SK-N-SH (cell line): Measurements from ENCODE around the gene EIF5AL1. TPM values are rescaled to one million over a fixed set of nuclear protein-coding genes. Genes with fewer than 3 reads are reported as not detected.
"Not testable (repeated sequence)": the region's sequence is repeated elsewhere in the genome, so short reads cannot be mapped to it uniquely, and the experiment has no call there.

ENCODE experiments used
- CTCF ChIA-PET: fragments of 300-600, 350-600 bp; formaldehyde crosslinking; extraction: SDS; loops from one replicate; lab custom pipeline; 2021; lab: Yijun Ruan, JAX
- POLR2A ChIA-PET: fragments of 350-600 bp; sonication (Branson Sonifier 250); formaldehyde crosslinking; extraction: SDS; loops from one replicate; lab custom pipeline; 2020; ENCODE audit warnings: antibody characterized with exemption, inconsistent platforms; lab: Yijun Ruan, JAX
- DNase-seq: peaks from one replicate; pipeline ENCODE4 v3.0.0; 2012
- H2AFZ ChIP-seq: fragments of 200-600 bp; sonication (generic); 2 replicates; pipeline ENCODE4 v1.8.1; 2016; ENCODE audit warnings: antibody characterized with exemption, mild to moderate bottlenecking, low read depth
- H3F3A ChIP-seq: fragments of 200-600 bp; sonication (generic); replicated peaks from 2 replicates; pipeline ENCODE3; 2016; ENCODE audit warnings: antibody characterized with exemption, mild to moderate bottlenecking; ENCODE audit not compliant: insufficient read depth
- H3K27ac ChIP-seq, 2 experiments: fragments of 200-500 bp in 1 of 2; fragments of 200-600 bp in 1 of 2; sonication (Bioruptor generic) in 1 of 2; sonication (generic), shearing (Covaris generic) in 1 of 2; 2 replicates each; pipeline versions ENCODE4 v1.5.1 to v1.6.1; 2014 to 2016; ENCODE audit warnings: low read depth in 2 of 2, inconsistent platforms in 1 of 2, low read length in 1 of 2, mild to moderate bottlenecking in 1 of 2, mixed read lengths in 1 of 2
- H3K27me3 ChIP-seq: fragments of 200-600 bp; sonication (generic), shearing (Covaris generic); 2 replicates; pipeline ENCODE4 v1.6.1; 2016; ENCODE audit warnings: mixed run types; ENCODE audit not compliant: insufficient read depth
- H3K36me3 ChIP-seq, 2 experiments: fragments of 200-500 bp in 1 of 2; fragments of 200-600 bp in 1 of 2; sonication (Bioruptor generic) in 1 of 2; sonication (generic) in 1 of 2; replicated peaks in 1 of 2; 2 replicates each; pipeline versions ENCODE3 to v1.5.1; 2014 to 2016; ENCODE audit warnings: low read length in 1 of 2, mild to moderate bottlenecking in 1 of 2; ENCODE audit not compliant: insufficient read depth in 2 of 2, control insufficient read depth in 1 of 2
- H3K4me1 ChIP-seq, 2 experiments: fragments of 200-500 bp in 1 of 2; fragments of 200-600 bp in 1 of 2; sonication (Bioruptor generic) in 1 of 2; sonication (generic), shearing (Covaris generic) in 1 of 2; 2 replicates each; pipeline versions ENCODE4 v1.5.1 to v1.6.1; 2014 to 2016; ENCODE audit warnings: low read depth in 1 of 2, low read length in 1 of 2, mixed run types in 1 of 2; ENCODE audit not compliant: insufficient read depth in 2 of 2, control insufficient read depth in 1 of 2
- H3K4me2 ChIP-seq: fragments of 200-600 bp; sonication (generic), shearing (Covaris generic); 2 replicates; pipeline ENCODE4 v1.6.1; 2017; ENCODE audit warnings: mixed run types
- H3K4me3 ChIP-seq, 2 experiments: fragments of 200-500 bp in 1 of 2; fragments of 200-600 bp in 1 of 2; sonication (Bioruptor generic) in 1 of 2; sonication (generic), shearing (Covaris generic) in 1 of 2; 2 replicates each; pipeline versions ENCODE4 v1.5.1 to v1.8.1; 2014 to 2016; ENCODE audit warnings: low read depth in 2 of 2, inconsistent platforms in 1 of 2, low read length in 1 of 2, mild to moderate bottlenecking in 1 of 2, mixed read lengths in 1 of 2, moderate library complexity in 1 of 2
- H3K79me2 ChIP-seq: fragments of 200-600 bp; sonication (generic); 2 replicates; pipeline ENCODE4 v1.8.1; 2017; ENCODE audit warnings: mild to moderate bottlenecking; ENCODE audit not compliant: insufficient read depth
- H3K9ac ChIP-seq: fragments of 200-600 bp; sonication (generic); 2 replicates; pipeline ENCODE4 v1.6.1; 2017; ENCODE audit warnings: mixed run types
- H3K9me2 ChIP-seq: fragments of 200-600 bp; sonication (generic); 2 replicates; pipeline ENCODE4 v1.6.1; 2017; ENCODE audit warnings: mixed run types
- H3K9me3 ChIP-seq: fragments of 200-600 bp; sonication (generic); 2 replicates; pipeline ENCODE4 v1.6.1; 2017; ENCODE audit warnings: mixed run types, mild to moderate bottlenecking, moderate library complexity
- H4K20me1 ChIP-seq: fragments of 200-600 bp; sonication (generic); 2 replicates; pipeline ENCODE4 v1.6.1; 2017; ENCODE audit warnings: mild to moderate bottlenecking, mixed run types; ENCODE audit not compliant: insufficient read depth
- WGBS: methylation state at CpG from one replicate; pipeline ENCODE4 v1.1.6; 2017; ENCODE audit warnings: low lambda C conversion rate; 5-methylcytosine and 5-hydroxymethylcytosine counted together
- polyA plus RNA-seq, 3 experiments: library from polyadenylated mRNA; depleted of rRNA; stranded (reverse); fragments of >200 nt; gene quantifications; 2 replicates each; pipeline ENCODE4 v1.2.3, GENCODE V29; 2012

Gene EIF5AL1
- polyA plus RNA-seq, 1 of the 3 experiments (the other 2 are of a cell fraction) = 0.26 TPM

DNA sequence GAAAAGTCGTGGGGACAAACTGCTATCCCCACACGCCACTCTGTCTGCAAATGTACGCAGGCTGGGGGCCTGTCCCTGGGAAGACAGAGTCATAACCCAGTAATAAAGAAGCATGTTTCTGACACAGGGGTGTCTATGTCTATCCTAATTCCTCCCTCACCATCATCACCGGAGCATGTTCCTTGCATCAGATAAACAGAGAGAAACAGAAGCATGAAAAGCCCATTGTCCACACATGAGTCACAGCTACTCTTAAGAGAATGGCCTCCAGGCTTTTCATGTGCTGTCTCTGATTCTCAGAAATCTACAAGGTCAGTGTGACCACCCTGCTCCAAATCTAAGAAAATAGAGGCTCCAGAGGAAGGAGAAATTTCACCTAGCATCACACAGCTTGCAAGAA, 4.1 kb upstream of the EIF5AL1 start:
- H3K27ac ChIP-seq, POLR2A ChIA-PET, H3K36me3 ChIP-seq, H3K9ac ChIP-seq, DNase-seq, H3K27me3 ChIP-seq, H3K9me2 ChIP-seq, CTCF ChIA-PET, H3K4me3 ChIP-seq, H4K20me1 ChIP-seq, H3K9me3 ChIP-seq, H3F3A ChIP-seq, H3K4me2 ChIP-seq, H3K79me2 ChIP-seq, H2AFZ ChIP-seq, H3K4me1 ChIP-seq: not testable (repeated sequence)
- 71% methylated on average over 3 of the region's 4 CpGs for WGBS

DNA sequence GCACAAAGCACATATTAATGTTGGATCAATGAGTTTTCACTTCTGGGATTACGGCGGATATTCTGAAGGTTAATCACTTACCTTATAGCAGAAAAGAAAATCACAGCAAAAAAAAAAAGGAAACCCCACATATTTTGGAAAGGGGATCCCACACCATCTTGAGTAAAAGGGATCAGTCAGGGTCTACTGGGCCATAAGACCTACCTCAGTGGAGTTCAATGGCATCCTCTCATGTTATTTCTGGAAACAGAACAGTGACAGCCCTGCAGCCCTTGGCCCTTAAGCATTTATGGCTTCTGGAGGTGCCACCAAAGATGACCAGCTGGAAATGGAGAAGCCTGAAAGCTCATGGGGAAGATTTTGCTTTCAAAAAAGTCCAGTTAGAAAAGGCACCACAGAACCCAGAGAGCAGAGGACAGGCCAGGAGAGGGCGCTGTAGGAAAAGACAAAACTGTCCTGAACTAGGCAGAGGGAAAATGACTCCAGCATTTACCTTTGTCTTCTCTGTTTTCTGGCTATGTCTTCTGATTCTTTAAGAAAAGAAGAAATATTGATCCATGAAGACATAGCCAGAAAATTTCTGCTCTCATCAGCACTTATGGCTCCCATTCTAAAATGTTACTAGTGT, 2.9 kb upstream of the EIF5AL1 start:
- POLR2A ChIA-PET, H3K9me2 ChIP-seq, DNase-seq, H3K79me2 ChIP-seq, H2AFZ ChIP-seq, H3K9me3 ChIP-seq, H3K9ac ChIP-seq, CTCF ChIA-PET, H3K4me1 ChIP-seq, H3F3A ChIP-seq, H3K4me2 ChIP-seq, H3K36me3 ChIP-seq, H4K20me1 ChIP-seq, H3K27ac ChIP-seq, H3K27me3 ChIP-seq, H3K4me3 ChIP-seq: not testable (repeated sequence)
- WGBS = 100% methylated on average over 2 of the region's 3 CpGs

DNA sequence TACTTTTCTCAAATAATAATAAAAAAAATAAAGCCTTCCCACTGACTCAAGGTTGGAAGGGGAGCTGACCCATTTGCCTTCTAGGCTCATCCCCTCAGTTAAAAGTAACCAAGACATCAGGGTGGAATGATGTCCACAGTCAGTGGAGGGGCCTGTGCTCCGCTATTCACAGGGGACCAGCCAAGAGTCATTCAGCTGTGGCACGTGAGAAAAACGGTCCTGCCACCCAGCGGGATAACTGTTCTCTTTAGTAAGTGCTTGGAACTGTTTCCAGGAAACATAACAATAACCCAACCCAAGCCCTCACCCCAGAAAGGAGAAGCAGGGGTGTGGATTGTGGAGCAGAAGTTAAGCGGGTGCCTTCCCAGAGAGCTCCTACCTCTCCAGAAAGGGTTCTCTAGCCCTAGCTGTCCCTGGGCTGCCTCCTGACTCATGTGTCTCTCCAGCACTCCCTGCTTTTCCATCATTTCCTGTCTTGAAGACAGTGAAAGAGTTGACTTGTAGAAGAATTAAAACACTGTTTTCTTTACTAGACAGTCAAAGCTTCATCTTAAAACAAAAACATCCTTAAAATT, 2.3 kb upstream of the EIF5AL1 start:
- H3K9me3 ChIP-seq, H3K27ac ChIP-seq, DNase-seq, H3K27me3 ChIP-seq, H3K4me1 ChIP-seq, H3K79me2 ChIP-seq, H2AFZ ChIP-seq, CTCF ChIA-PET, H3K36me3 ChIP-seq, H3K9me2 ChIP-seq, H3K9ac ChIP-seq, H4K20me1 ChIP-seq, H3K4me2 ChIP-seq, POLR2A ChIA-PET, H3F3A ChIP-seq, H3K4me3 ChIP-seq: not testable (repeated sequence)
- 71% methylated on average over 1 of the region's 5 CpGs for WGBS

DNA sequence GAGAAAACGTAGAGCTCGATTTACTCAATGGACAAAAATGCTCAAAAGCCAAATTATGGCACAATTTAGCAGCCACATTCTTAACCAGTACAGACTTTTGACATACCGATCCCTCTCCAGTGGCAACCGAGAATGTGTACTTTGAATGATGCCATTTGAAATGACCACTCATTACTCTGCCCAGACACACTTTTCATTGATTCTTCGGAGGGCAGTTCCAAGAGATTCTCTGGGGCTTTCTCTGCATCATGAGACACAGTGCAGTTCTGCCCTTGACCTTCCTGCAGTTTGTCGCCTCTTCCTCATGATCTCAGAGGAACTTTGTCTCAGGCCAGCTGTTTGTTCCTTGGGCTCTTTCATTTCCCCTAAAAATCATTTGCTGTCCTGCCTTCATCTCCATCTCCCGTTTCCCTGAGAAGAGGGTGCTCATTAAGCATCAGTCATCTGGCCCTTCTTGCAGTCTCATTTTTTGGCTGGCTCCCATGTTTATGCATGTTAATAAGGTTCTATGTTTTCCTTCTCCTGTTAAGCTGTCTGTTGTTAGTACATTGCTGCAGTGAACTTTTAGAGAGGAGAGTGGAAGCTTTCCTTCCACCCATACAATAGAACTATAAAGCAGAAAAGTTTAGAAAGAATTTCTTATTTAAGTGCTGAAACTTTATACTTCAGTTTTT, 4.3 kb downstream of the EIF5AL1 start:
- H3K27me3 ChIP-seq, POLR2A ChIA-PET, H3K4me1 ChIP-seq, H3K36me3 ChIP-seq, H4K20me1 ChIP-seq, H3K9me3 ChIP-seq, H3F3A ChIP-seq, H3K4me2 ChIP-seq, DNase-seq, H3K79me2 ChIP-seq, H3K9ac ChIP-seq, H3K9me2 ChIP-seq, CTCF ChIA-PET, H3K27ac ChIP-seq, H3K4me3 ChIP-seq, H2AFZ ChIP-seq: not testable (repeated sequence)
- WGBS = 58% methylated on average over 6 of the region's 7 CpGs

DNA sequence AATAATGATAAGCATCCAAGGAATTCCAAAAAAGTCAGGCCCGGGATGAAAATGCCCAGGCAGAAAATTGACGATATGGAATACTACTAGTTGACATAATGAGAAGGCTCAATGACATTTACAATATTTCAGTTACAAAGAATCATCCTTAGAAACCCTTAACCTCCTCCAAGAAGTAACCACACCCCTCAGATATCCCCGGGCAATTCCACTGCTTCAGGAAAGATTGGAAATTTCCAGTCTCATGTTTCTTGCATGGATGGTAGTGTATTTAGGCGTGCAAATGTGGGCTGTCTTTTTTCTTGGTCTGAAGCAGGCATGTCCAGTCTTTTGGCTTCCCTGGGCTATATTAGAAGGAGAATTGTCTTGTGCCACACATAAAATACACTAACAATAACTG, 5.2 kb downstream of the EIF5AL1 start:
- H3K9me3 ChIP-seq, H3K9me2 ChIP-seq, H3F3A ChIP-seq, POLR2A ChIA-PET, H3K9ac ChIP-seq, DNase-seq, H3K4me3 ChIP-seq, H3K27me3 ChIP-seq, CTCF ChIA-PET, H3K4me1 ChIP-seq, H3K79me2 ChIP-seq, H4K20me1 ChIP-seq, H3K27ac ChIP-seq, H3K36me3 ChIP-seq, H3K4me2 ChIP-seq, H2AFZ ChIP-seq: not testable (repeated sequence)
- 30% methylated on average over 2 of the region's 4 CpGs for whole genome bisulfite sequencing

DNA sequence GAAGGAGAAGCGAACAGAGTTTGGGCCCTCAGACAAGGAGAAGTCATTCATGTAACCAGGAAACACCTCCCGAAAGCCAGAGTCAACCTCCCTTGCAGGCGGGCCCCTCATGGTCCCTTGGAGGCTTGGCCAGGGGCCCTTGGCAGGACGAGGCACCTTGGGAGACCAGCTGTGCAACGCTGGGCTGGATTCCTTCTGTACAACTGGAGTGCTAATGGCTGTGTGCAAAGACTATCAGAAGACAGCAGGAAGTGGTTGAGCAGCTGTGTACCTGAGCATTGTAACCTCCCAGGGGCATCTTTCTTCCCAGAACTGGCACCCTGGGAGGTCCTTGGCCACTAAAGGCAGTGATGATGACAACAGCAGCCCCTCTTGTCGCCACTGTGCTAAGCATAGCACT, 9.4 kb downstream of the EIF5AL1 start:
- H3K79me2 ChIP-seq, H3K9me2 ChIP-seq, H3K9me3 ChIP-seq, H3F3A ChIP-seq, H3K9ac ChIP-seq, H3K4me3 ChIP-seq, H4K20me1 ChIP-seq, H3K4me1 ChIP-seq, POLR2A ChIA-PET, CTCF ChIA-PET, H2AFZ ChIP-seq, H3K36me3 ChIP-seq, DNase-seq, H3K27me3 ChIP-seq, H3K4me2 ChIP-seq, H3K27ac ChIP-seq: not testable (repeated sequence)
- 44% methylated on average over 5 of the region's 6 CpGs for WGBS
